Measurements from ENCODE around the gene ACTL10. TPM values are rescaled to one million over a fixed set of nuclear protein-coding genes. Genes with fewer than 3 reads are reported as not detected.

Gene ACTL10
- total RNA-seq, 1 donor from 2014 or later, result 2.8 TPM

GRCh38 chr20:33626190-33626589 is 40.6 kb upstream of the ACTL10 start:
- Mint-ChIP-seq H3K36me3 (ENCODE audit: low read depth) (peaks cover 79% of the 10 kb centered on the region), H3K4me1 (peaks cover 20% of the 10 kb centered on the region), H3K27me3 (no peaks in the 10 kb centered on the region), H3K9me3 (no peaks in the 10 kb centered on the region), H3K4me3 (no peak overlapping the region), H3K27ac (no peak overlapping the region)
- DNase-seq (no peak), ATAC-seq (ENCODE audit: low read depth) (no peak)
- intact Hi-C loops (cut with micrococcal nuclease), result no loop called here
- TF ChIP-seq CTCF (IDR thresholded peaks at IDR 0.05), result no peak
- ChIA-PET POLR2A (interaction anchor here (0.6 kb wide), 1 partner anchor 47 kb away, joined by 3 read pairs; no protein-coding TSS in a partner anchor), CTCF (no interaction called here)

GRCh38 chr20:33627577-33628216 is 39.0 kb upstream of the ACTL10 start:
- Mint-ChIP-seq H3K4me1 (peaks cover 15% of the 10 kb centered on the region), H3K27me3 (no peaks in the 10 kb centered on the region), H3K27ac (no peak overlapping the region), H3K36me3 (ENCODE audit: low read depth) (peaks cover 88% of the 10 kb centered on the region), H3K9me3 (no peaks in the 10 kb centered on the region), H3K4me3 (no peak overlapping the region)
- ChIA-PET CTCF (no interaction called here), POLR2A (no interaction called here)
- ATAC-seq (ENCODE audit: low read depth) (no peak), DNase-seq (no peak)
- TF ChIP-seq CTCF (IDR thresholded peaks at IDR 0.05), result no peak
- intact Hi-C loops (cut with micrococcal nuclease), result no loop called here

- intact Hi-C loops (cut with micrococcal nuclease), result no loop called here
- ATAC-seq (ENCODE audit: low read depth) (no peak), DNase-seq (no peak)
- H3K9me3 Mint-ChIP-seq, result no peaks in the 10 kb centered on the region
- H3K4me3 Mint-ChIP-seq, result no peak overlapping the region
- ChIA-PET CTCF (no interaction called here), POLR2A (interaction anchor here (1.0 kb wide), 1 partner anchor 20 kb away, joined by 3 read pairs; no protein-coding TSS in a partner anchor)
- no peak for TF ChIP-seq CTCF (IDR thresholded peaks at IDR 0.05)
- peaks cover 5% of the 10 kb centered on the region for H3K4me1 Mint-ChIP-seq
- peaks cover 80% of the 10 kb centered on the region for H3K36me3 Mint-ChIP-seq (ENCODE audit: low read depth)
- no peaks in the 10 kb centered on the region for H3K27me3 Mint-ChIP-seq
- H3K27ac Mint-ChIP-seq, result no peak overlapping the region
These were observed 37.2 kb upstream of the ACTL10 start for GRCh38 chr20:33629533-33629932.

- H3K9me3 Mint-ChIP-seq, result no peaks in the 10 kb centered on the region
These were observed 36.8 kb upstream of the ACTL10 start for GRCh38 chr20:33629979-33630378.

More at GRCh38 chr20:33629979-33630378, 36.8 kb upstream of the ACTL10 start:
- Mint-ChIP-seq H3K27me3 (no peaks in the 10 kb centered on the region), H3K4me1 (peaks cover under 1% of the 10 kb centered on the region), H3K36me3 (ENCODE audit: low read depth) (peaks cover 79% of the 10 kb centered on the region), H3K27ac (no peak overlapping the region), H3K4me3 (no peak overlapping the region)
- DNase-seq (no peak), ATAC-seq (ENCODE audit: low read depth) (no peak)
- intact Hi-C loops (cut with micrococcal nuclease), result no loop called here
- TF ChIP-seq CTCF (IDR thresholded peaks at IDR 0.05), result no peak
- POLR2A ChIA-PET, result interaction anchor here (1.0 kb wide), 1 partner anchor 20 kb away, joined by 3 read pairs; no protein-coding TSS in a partner anchor
- CTCF ChIA-PET, result no interaction called here
